ENCODE measurements around the gene PLA2G3.

DNA sequence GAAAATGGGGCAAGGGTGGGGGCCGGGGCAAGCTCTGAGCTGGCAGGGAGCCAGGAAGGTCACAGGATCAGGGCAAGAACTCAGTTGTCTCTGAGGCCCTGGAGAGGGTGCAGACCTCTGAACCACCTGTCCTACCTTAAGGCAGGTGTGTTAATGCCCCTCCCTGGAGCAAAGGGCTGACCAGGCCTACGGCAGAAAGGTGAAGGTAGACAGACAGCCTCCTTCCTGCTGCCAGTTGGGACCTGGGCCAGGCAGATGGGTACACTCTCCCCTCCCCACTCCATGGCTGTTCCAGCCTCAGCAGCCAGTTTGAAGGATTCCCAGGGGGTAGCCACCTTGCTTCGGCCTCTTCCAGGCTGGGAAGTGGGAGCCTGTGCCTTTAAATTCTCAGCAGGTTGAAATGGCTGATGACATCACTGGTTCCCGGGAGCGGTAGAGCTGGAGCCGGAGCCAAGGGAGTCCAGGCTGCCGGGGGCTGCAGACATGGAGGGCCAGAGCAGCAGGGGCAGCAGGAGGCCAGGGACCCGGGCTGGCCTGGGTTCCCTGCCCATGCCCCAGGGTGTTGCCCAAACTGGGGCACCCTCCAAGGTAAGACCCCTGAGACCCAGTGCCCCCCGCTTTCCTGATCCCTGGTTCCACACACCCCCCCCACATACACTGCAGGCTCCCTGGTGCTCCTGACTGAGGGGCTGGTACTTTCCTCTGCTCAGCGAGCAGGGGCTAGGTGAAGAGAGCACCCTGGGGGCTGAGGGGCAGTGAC is 17.6 kb downstream of the PLA2G3 start, which contains the start of gene INPP5J:
- TF ChIP-seq, protein P1, sequence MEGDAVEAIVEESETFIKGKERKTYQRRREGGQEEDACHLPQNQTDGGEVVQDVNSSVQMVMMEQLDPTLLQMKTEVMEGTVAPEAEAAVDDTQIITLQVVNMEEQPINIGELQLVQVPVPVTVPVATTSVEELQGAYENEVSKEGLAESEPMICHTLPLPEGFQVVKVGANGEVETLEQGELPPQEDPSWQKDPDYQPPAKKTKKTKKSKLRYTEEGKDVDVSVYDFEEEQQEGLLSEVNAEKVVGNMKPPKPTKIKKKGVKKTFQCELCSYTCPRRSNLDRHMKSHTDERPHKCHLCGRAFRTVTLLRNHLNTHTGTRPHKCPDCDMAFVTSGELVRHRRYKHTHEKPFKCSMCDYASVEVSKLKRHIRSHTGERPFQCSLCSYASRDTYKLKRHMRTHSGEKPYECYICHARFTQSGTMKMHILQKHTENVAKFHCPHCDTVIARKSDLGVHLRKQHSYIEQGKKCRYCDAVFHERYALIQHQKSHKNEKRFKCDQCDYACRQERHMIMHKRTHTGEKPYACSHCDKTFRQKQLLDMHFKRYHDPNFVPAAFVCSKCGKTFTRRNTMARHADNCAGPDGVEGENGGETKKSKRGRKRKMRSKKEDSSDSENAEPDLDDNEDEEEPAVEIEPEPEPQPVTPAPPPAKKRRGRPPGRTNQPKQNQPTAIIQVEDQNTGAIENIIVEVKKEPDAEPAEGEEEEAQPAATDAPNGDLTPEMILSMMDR (IDR thresholded peaks at IDR 0.05; ENCODE audit: borderline replicate concordance, extremely low read depth, low read length, poor library complexity, severe bottlenecking), result no peak
- no peak for TF ChIP-seq EZH2 (IDR thresholded peaks at IDR 0.05; ENCODE audit: borderline replicate concordance, low read depth, low read length, severe bottlenecking)

Data from DND-41 (cell line).